ENCODE measurements around the gene PABPN1L.

GRCh38 chr16:88839745-88840599, 26.5 kb downstream of the PABPN1L start:
- TF ChIP-seq CTCF (IDR thresholded peaks at IDR 0.05; ENCODE audit: low read length) (no peak), EZH2 (optimal IDR thresholded peaks at IDR 0.05; ENCODE audit: low read depth, low read length) (no peak)

All from MM.1S (cell line).